Fibroblast of the aortic adventitia (primary cell): Measurements from ENCODE around the gene ASTN1. TPM values are rescaled to one million over a fixed set of nuclear protein-coding genes. Genes with fewer than 3 reads are reported as not detected.

Source experiments
- DNase-seq: peaks from one replicate; pipeline ENCODE4 v3.0.0-alpha.2; 2010; ENCODE audit warnings: low read depth
- H3K4me3 ChIP-seq: 2 replicates; pipeline ENCODE4 v1.5.1; 2011; ENCODE audit warnings: low read depth, mild to moderate bottlenecking, control low read depth, low read length, moderate library complexity
- total RNA-seq: library from RNA; depleted of rRNA; stranded (reverse); fragments of >200 nt; gene quantifications from 2 replicates; pipeline ENCODE4 v1.2.3, GENCODE V29; 2012; ENCODE audit warnings: low replicate concordance
- TF ChIP-seq, protein P1 (sequence below): IDR thresholded peaks from 2 replicates; pipeline ENCODE4 v1.5.1; 2011; ENCODE audit warnings: mild to moderate bottlenecking, low read length, control low read depth, inconsistent platforms; ENCODE audit not compliant: insufficient read depth

ASTN1 gene
- total RNA-seq, 1 donor, result under 0.01 TPM

DNA sequence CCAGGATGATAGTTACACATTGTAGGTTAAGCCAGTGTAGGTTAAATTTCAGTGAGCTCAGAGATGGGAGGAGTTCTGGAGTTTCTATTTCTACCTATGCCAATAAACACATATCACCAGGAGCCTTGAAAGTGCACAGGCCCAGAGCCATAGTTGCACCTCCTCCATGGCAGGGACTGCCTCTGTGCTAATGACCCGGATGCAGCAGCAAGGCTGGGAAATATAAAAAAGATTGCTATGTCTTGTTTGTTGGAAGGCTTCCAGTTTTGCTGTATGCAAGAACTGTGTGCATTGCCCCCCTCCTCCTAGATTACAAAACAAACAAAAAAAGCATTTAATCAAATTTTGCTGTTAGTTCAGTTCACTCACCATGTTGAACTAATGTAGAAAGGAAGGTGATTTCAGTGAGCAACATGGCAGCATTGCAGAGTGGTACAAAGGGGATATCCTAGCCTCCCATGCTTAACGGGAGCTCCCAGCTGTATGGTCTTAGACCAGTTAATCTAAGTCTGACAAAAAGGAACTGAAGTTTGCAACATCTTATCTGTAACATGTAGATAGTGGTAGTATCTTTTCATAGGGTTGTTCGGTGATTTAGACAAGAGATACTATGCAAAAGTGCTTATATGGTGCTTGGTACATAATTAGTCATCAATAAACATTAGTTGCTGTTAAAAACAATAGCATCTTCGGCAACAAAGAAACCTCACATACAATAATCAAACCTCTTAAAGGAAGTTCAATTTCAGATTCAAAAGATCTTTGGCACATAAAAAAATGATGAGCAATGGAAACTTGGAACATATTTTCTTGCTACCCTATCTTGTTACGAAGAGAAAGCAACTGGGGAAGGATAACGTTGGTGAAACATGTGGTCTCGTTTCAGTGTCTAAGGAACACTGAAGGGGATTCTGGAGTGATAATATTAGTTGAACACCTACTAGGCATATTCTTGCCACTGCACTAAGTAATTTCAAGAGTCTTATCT lies 309.5 kb downstream of the ASTN1 start:
- H3K4me3 ChIP-seq, result no peak overlapping the region
- TF ChIP-seq, protein P1, sequence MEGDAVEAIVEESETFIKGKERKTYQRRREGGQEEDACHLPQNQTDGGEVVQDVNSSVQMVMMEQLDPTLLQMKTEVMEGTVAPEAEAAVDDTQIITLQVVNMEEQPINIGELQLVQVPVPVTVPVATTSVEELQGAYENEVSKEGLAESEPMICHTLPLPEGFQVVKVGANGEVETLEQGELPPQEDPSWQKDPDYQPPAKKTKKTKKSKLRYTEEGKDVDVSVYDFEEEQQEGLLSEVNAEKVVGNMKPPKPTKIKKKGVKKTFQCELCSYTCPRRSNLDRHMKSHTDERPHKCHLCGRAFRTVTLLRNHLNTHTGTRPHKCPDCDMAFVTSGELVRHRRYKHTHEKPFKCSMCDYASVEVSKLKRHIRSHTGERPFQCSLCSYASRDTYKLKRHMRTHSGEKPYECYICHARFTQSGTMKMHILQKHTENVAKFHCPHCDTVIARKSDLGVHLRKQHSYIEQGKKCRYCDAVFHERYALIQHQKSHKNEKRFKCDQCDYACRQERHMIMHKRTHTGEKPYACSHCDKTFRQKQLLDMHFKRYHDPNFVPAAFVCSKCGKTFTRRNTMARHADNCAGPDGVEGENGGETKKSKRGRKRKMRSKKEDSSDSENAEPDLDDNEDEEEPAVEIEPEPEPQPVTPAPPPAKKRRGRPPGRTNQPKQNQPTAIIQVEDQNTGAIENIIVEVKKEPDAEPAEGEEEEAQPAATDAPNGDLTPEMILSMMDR, result no peak
- DNase-seq, result no peak

DNA sequence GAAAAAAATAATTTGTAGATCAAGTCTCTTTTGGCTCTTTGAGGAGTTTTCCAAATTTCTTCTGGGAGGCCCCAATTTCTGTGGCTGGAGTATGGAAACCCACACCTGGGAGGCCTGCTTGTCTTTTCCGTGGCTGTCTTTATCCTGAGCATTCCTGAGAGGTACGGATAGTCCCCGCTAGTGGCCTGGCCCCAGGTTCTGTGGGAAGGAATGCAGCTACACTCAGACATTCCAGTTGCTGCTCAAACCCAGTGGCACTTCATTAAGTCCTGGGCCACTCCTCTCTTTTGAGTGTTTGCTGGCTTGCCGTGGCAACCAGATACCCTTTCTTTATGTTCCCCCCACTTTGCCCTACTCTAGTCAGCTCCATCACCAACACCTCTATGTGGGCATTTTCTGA lies 310.4 kb downstream of the ASTN1 start:
- TF ChIP-seq, protein P1, result no peak
- no peak overlapping the region for H3K4me3 ChIP-seq
- no peak for DNase-seq

- no peak overlapping the region for H3K4me3 ChIP-seq
- no peak for DNase-seq
- TF ChIP-seq, protein P1, result no peak
Measured at GRCh38 chr1:176853503-176853902, 311.0 kb downstream of the ASTN1 start.

- DNase-seq, result no peak
- TF ChIP-seq, protein P1, result no peak
Measured at GRCh38 chr1:176852124-176852523, 312.4 kb downstream of the ASTN1 start.

DNA sequence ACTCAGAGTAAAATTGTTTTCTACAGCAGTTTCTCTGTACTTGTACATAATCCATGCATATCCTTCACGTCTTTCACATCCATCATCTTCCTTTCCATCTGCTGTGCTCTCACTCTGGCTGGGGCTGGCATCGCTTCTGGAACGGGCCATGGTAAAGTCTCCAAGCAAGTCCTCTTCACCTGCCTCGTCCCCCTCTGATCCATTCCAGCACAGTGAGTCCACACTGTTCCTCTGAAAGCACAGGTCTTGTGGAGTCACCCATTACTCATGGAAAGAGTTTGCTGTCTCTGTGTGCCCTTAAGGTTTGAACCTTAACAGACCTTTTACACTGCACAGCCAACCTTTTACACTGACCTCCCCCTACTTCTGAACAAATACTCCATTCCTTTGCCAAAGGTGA lies 313.6 kb downstream of the ASTN1 start:
- TF ChIP-seq, protein P1, result no peak

More at GRCh38 chr1:176852124-176852523, 312.4 kb downstream of the ASTN1 start:
- no peak overlapping the region for H3K4me3 ChIP-seq

DNA sequence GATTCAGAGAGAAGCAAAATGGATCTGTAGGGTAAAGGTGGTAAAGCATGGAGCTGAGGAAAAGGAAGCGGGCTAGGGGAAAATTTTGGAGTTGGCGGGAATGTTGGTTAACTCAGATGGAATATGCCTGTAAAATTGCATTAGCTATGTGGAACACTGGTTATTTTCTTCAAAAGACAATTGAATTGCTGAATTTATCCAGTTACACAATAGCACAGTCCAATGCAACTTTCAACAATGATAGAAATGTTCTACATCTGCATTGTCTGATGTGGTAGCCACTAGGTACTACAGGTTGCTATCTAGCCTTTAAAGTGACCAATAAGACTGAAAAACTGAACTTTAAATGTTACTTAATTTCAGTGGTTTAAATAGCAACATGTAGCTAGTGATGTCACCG lies 315.2 kb downstream of the ASTN1 start:
- TF ChIP-seq, protein P1, result no peak
- no peak for DNase-seq
- H3K4me3 ChIP-seq, result no peak overlapping the region

More for the DNA sequence above, 313.6 kb downstream of the ASTN1 start:
- no peak overlapping the region for H3K4me3 ChIP-seq
- DNase-seq, result no peak
